Glutamatergic neuron (in vitro differentiated cells): ENCODE measurements around the gene THEM5. TPM values are rescaled to one million over a fixed set of nuclear protein-coding genes. Genes with fewer than 3 reads are reported as not detected.

Experiments used
- DNase-seq: peaks from one replicate; pipeline ENCODE4 v3.0.0; 2022
- H3K27ac Mint-ChIP-seq: one replicate; pipeline ENCODE4 v1.8.0; 2020; ENCODE audit warnings: mild to moderate bottlenecking, mixed read lengths, inconsistent platforms; ENCODE audit not compliant: unreplicated experiment
- H3K27me3 Mint-ChIP-seq: one replicate; pipeline ENCODE4 v1.8.0; 2020; ENCODE audit warnings: mild to moderate bottlenecking, moderate library complexity, mixed read lengths, inconsistent platforms; ENCODE audit not compliant: unreplicated experiment
- H3K36me3 Mint-ChIP-seq: one replicate; pipeline ENCODE4 v1.8.0; 2020; ENCODE audit warnings: mild to moderate bottlenecking, mixed read lengths, inconsistent platforms; ENCODE audit not compliant: unreplicated experiment
- H3K4me1 Mint-ChIP-seq: one replicate; pipeline ENCODE4 v1.8.0; 2020; ENCODE audit warnings: mild to moderate bottlenecking, low read depth, mixed read lengths, inconsistent platforms; ENCODE audit not compliant: unreplicated experiment
- H3K4me3 Mint-ChIP-seq: one replicate; pipeline ENCODE4 v1.8.0; 2020; ENCODE audit warnings: mild to moderate bottlenecking, mixed read lengths, inconsistent platforms; ENCODE audit not compliant: unreplicated experiment
- H3K9me3 Mint-ChIP-seq: one replicate; pipeline ENCODE4 v1.8.0; 2020; ENCODE audit warnings: mild to moderate bottlenecking, moderate library complexity, mixed read lengths, inconsistent platforms; ENCODE audit not compliant: unreplicated experiment
- CTCF ChIP-seq: fragments of 200-600 bp; sonication (generic); IDR thresholded peaks from one replicate; pipeline ENCODE4 v1.5.0; 2021; ENCODE audit not compliant: partially characterized antibody, unreplicated experiment
- total RNA-seq: library from RNA; stranded (reverse); fragmentation: NEBNext Ultra II Directional; extraction: Animal tissue kit (Norgen Biotek cat#: 25700); gene quantifications from one replicate; pipeline ENCODE4 v1.2.1, GENCODE V29; 2021; ENCODE audit not compliant: unreplicated experiment

THEM5 gene
- total RNA-seq, 1 donor from 2014 or later: not detected

DNA sequence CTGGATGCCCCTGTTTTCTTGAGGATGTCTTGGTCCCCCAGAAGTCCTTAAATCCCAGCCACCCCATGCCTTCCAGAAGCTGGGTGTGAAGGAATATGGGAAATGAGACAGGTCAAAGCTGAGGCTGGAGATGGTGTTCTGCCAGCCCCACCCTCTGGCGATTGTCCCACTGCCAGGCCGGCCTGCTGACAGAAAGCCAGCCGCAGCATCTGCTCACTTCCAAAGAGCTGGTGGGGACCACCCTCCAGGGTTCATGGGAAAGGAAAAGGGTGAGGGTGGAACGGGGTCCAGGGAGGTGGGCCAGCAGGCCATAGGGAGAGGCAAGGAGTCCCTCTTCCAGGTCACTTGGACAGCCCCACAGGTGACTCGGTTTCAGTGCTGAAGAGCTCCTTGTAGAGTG is 46.4 kb downstream of the THEM5 start:
- peaks cover 8% of the 10 kb centered on the region for H3K4me1 Mint-ChIP-seq
- peaks cover 5% of the 10 kb centered on the region for H3K27me3 Mint-ChIP-seq

DNA sequence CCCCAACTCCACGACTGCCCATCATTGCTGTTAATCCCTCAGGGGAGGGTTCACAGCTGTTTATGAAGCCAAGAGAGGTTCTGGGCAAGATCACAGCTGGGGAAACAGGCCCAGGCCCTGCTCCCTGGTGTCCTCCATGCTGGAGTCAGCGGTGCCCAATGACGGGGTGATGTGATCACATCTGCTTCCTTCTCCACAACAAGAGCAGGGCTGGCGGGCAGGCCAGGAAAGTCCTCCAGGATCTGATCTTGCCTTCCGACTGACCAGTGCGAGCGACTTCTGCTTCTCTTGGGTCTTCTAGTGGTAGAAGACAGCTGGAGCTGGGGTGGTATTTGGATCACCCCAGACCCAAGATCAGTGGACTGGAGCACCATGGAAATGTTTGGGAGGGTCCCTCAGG is 47.3 kb downstream of the THEM5 start:
- Mint-ChIP-seq H3K27ac (no peak overlapping the region), H3K9me3 (no peaks in the 10 kb centered on the region), H3K36me3 (no peaks in the 10 kb centered on the region), H3K4me3 (no peak overlapping the region), H3K27me3 (peaks cover 8% of the 10 kb centered on the region), H3K4me1 (peaks cover 4% of the 10 kb centered on the region)
- no peak for DNase-seq
- no peak for TF ChIP-seq CTCF

More for the DNA sequence above, 46.4 kb downstream of the THEM5 start:
- no peak overlapping the region for H3K27ac Mint-ChIP-seq
- TF ChIP-seq CTCF: no peak
- H3K4me3 Mint-ChIP-seq: no peak overlapping the region
- no peaks in the 10 kb centered on the region for H3K9me3 Mint-ChIP-seq
- no peaks in the 10 kb centered on the region for H3K36me3 Mint-ChIP-seq
- no peak for DNase-seq

GRCh38 chr1:151805066-151805820 is 48.3 kb downstream of the THEM5 start, which contains the start of gene LINGO4:
Gene LINGO4, minus strand, starts transcription at chr1:151805419. Its CDS starts 2,715 bp downstream, at chr1:151802704.
- Mint-ChIP-seq H3K27me3 (peaks cover 8% of the 10 kb centered on the region), H3K9me3 (no peaks in the 10 kb centered on the region), H3K27ac (no peak within 1 kb of the TSS), H3K36me3 (peaks cover under 1% of the 10 kb centered on the region), H3K4me1 (no peaks in the 10 kb centered on the region), H3K4me3 (no peak within 1 kb of the TSS)
- DNase-seq: no peak
- no peak for TF ChIP-seq CTCF

GRCh38 chr1:151803915-151804314 is 49.6 kb downstream of the THEM5 start:
- no peak for TF ChIP-seq CTCF
- no peak overlapping the region for H3K4me3 Mint-ChIP-seq
- peaks cover 2% of the 10 kb centered on the region for H3K4me1 Mint-ChIP-seq
- peaks cover 7% of the 10 kb centered on the region for H3K36me3 Mint-ChIP-seq
- H3K9me3 Mint-ChIP-seq: peaks cover 2% of the 10 kb centered on the region
- H3K27me3 Mint-ChIP-seq: peaks cover 15% of the 10 kb centered on the region
- H3K27ac Mint-ChIP-seq: no peak overlapping the region
- DNase-seq: no peak

GRCh38 chr1:151803164-151803563 is 50.3 kb downstream of the THEM5 start:
- DNase-seq: no peak
- no peak for TF ChIP-seq CTCF
- H3K9me3 Mint-ChIP-seq: peaks cover 2% of the 10 kb centered on the region
- no peak overlapping the region for H3K27ac Mint-ChIP-seq
- H3K4me1 Mint-ChIP-seq: peaks cover 2% of the 10 kb centered on the region
- H3K27me3 Mint-ChIP-seq: peaks cover 13% of the 10 kb centered on the region
- H3K4me3 Mint-ChIP-seq: no peak overlapping the region
- H3K36me3 Mint-ChIP-seq: peaks cover 7% of the 10 kb centered on the region
